BJ (cell line): Measurements from ENCODE around the gene CLDN16. TPM values are rescaled to one million over a fixed set of nuclear protein-coding genes. Genes with fewer than 3 reads are reported as not detected.

ENCODE experiments used
- CTCF ChIA-PET: fragments of 350-600 bp; formaldehyde crosslinking; extraction: SDS; loops from one replicate; lab custom pipeline; 2021; ENCODE audit warnings: antibody characterized with exemption, inconsistent platforms; lab: Yijun Ruan, JAX
- POLR2A ChIA-PET: fragments of 300-600 bp; sonication (Branson Sonifier 250); formaldehyde crosslinking; extraction: SDS; loops from one replicate; lab custom pipeline; 2021; ENCODE audit warnings: antibody characterized with exemption; lab: Charles Lee
- DNase-seq: peaks from one replicate; pipeline ENCODE4 v3.0.0-alpha.2; 2011; ENCODE audit warnings: low read depth
- H3K27me3 ChIP-seq: 2 replicates; pipeline ENCODE4 v1.6.0; 2011; ENCODE audit warnings: low read length; ENCODE audit not compliant: control insufficient read depth, insufficient read depth
- H3K36me3 ChIP-seq: 2 replicates; pipeline ENCODE4 v1.5.1; 2011; ENCODE audit warnings: low read length; ENCODE audit not compliant: control insufficient read depth, insufficient read depth
- H3K4me3 ChIP-seq: 2 replicates; pipeline ENCODE4 v1.5.1; 2011; ENCODE audit warnings: low read depth, mild to moderate bottlenecking, control low read depth, low read length
- polyA plus RNA-seq: library from polyadenylated mRNA; depleted of rRNA; stranded (reverse); fragments of >200 nt; gene quantifications from 2 replicates; pipeline ENCODE4 v1.2.3, GENCODE V29; 2011
- TF ChIP-seq, protein P1 (sequence below): IDR thresholded peaks from 2 replicates; pipeline ENCODE4 v1.5.1; 2011; ENCODE audit warnings: low read depth, mild to moderate bottlenecking, control low read depth, inconsistent platforms, low read length, moderate library complexity; ENCODE audit not compliant: insufficient read depth

Gene CLDN16
- polyA plus RNA-seq, 1 experiment, result not detected

- POLR2A ChIA-PET, result no interaction called here
- Histone ChIP-seq H3K36me3 (no peaks in the 10 kb centered on the region), H3K4me3 (no peak overlapping the region), H3K27me3 (no peaks in the 10 kb centered on the region)
- CTCF ChIA-PET, result interaction anchor here (0.6 to 1.5 kb wide), 2 partner anchors 14 to 203 kb away, joined by 3 to 6 read pairs; no protein-coding TSS in a partner anchor
- TF ChIP-seq, protein P1, sequence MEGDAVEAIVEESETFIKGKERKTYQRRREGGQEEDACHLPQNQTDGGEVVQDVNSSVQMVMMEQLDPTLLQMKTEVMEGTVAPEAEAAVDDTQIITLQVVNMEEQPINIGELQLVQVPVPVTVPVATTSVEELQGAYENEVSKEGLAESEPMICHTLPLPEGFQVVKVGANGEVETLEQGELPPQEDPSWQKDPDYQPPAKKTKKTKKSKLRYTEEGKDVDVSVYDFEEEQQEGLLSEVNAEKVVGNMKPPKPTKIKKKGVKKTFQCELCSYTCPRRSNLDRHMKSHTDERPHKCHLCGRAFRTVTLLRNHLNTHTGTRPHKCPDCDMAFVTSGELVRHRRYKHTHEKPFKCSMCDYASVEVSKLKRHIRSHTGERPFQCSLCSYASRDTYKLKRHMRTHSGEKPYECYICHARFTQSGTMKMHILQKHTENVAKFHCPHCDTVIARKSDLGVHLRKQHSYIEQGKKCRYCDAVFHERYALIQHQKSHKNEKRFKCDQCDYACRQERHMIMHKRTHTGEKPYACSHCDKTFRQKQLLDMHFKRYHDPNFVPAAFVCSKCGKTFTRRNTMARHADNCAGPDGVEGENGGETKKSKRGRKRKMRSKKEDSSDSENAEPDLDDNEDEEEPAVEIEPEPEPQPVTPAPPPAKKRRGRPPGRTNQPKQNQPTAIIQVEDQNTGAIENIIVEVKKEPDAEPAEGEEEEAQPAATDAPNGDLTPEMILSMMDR, result no peak
- DNase-seq, result no peak
Observed at GRCh38 chr3:190366133-190366532, 21.8 kb upstream of the CLDN16 start.

DNA sequence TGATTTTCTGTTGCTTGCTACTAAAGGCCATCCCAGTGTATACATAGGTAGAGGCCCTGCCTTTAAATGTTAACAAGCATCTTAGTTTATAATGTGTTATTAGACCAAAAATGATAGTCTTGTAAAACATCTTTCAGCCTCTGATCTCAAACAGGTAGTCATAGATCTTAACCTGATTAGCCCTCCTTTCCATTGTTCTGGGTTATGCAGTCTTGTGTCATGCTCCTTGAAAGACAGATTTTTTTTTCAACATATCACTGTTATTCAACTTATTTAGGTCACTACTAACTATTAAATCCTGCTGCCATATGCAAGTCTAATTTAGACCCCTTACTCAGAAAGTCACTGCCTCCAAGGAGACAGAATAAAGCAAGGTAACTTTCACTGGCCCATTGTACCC is 19.1 kb upstream of the CLDN16 start:
- no peak overlapping the region for H3K4me3 ChIP-seq
- DNase-seq, result no peak
- no peaks in the 10 kb centered on the region for H3K36me3 ChIP-seq
- no peaks in the 10 kb centered on the region for H3K27me3 ChIP-seq
- ChIA-PET POLR2A (no interaction called here), CTCF (no interaction called here)
- TF ChIP-seq, protein P1, result no peak

- CTCF ChIA-PET, result no interaction called here
- no peaks in the 10 kb centered on the region for H3K27me3 ChIP-seq
- H3K4me3 ChIP-seq, result no peak overlapping the region
- TF ChIP-seq, protein P1, result no peak
- POLR2A ChIA-PET, result interaction anchor here (0.5 kb wide), 1 partner anchor 24 kb away, joined by 5 read pairs; no protein-coding TSS in a partner anchor
- H3K36me3 ChIP-seq, result no peaks in the 10 kb centered on the region
- no peak for DNase-seq
Observed at GRCh38 chr3:190369668-190370295, 18.2 kb upstream of the CLDN16 start.

DNA sequence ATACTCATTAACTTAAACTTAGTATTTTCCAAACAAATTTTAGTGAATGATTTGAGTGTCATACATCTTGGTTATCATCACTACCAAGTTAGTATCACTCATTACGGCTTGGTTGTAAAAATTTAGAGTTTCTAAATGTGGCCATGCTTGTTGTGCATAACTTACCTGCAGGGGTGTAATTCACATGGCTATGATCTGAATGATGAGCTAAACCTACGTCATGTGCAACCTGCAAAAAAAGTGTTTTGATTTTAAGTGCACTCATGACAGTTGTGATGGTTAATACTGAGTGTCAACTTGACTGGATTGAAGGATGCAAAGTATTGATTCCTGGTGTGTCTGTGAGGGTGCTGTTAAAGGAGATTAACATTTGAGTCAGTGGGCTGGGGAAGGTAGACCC is 17.6 kb upstream of the CLDN16 start:
- TF ChIP-seq, protein P1, result no peak
- Histone ChIP-seq H3K27me3 (no peaks in the 10 kb centered on the region), H3K4me3 (no peak overlapping the region), H3K36me3 (no peaks in the 10 kb centered on the region)
- ChIA-PET POLR2A (interaction anchor here (0.5 kb wide), 1 partner anchor 23 kb away, joined by 5 read pairs; no protein-coding TSS in a partner anchor), CTCF (no interaction called here)
- DNase-seq, result no peak

- POLR2A ChIA-PET, result no interaction called here
- no peak overlapping the region for H3K4me3 ChIP-seq
- CTCF ChIA-PET, result no interaction called here
- no peaks in the 10 kb centered on the region for H3K27me3 ChIP-seq
- TF ChIP-seq, protein P1, result no peak
- DNase-seq, result no peak
- no peaks in the 10 kb centered on the region for H3K36me3 ChIP-seq
Observed at GRCh38 chr3:190371152-190371551, 16.8 kb upstream of the CLDN16 start.
